Measurements from ENCODE around the gene CSAG3.
"Not testable (repeated sequence)": the region's sequence is repeated elsewhere in the genome, so short reads cannot be mapped to it uniquely, and the experiment has no call there.

Gene CSAG3

GRCh38 chrX:152758918-152759317 is at the start of gene CSAG3:
TSS of gene CSAG3 (plus strand) at chrX:152759218.
- H3K4me1 ChIP-seq (ENCODE audit: control insufficient read depth, insufficient read depth, low read length); H3K9me3 ChIP-seq (ENCODE audit: control insufficient read depth, insufficient read depth, low read length); H3K9ac ChIP-seq (ENCODE audit: low read depth, low read length); H3K27me3 ChIP-seq (ENCODE audit: control insufficient read depth, insufficient read depth, low read length); H3K27ac ChIP-seq (ENCODE audit: low read depth, low read length); H3K36me3 ChIP-seq (ENCODE audit: control insufficient read depth, insufficient read depth, low read length); H3K4me3 ChIP-seq (ENCODE audit: low read depth, low read length): not testable (repeated sequence)

DNA sequence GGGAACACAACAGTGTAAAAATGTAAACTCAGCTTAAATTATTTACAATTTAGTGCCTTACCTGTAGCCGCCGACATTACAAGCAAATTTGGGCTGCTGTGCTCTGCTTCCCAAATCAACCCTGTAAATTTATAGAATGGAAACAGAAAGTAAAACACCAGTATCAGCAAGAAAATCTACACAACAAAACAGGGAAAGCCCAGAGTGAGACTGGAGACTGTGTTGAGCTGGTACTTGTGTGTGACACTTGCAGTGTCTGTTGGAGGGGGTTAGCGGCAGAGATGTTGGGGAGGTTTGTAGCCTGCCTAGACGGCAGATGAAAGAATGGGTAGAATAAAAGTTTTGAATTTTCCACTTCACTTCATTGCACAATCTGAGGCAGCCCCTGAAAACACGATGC is 45.8 kb upstream of the CSAG3 start:
- H3K9me3 ChIP-seq (ENCODE audit: control insufficient read depth, insufficient read depth, low read length); H3K4me1 ChIP-seq (ENCODE audit: control insufficient read depth, insufficient read depth, low read length); H3K27ac ChIP-seq (ENCODE audit: low read depth, low read length); H3K4me3 ChIP-seq (ENCODE audit: low read depth, low read length); H3K36me3 ChIP-seq (ENCODE audit: control insufficient read depth, insufficient read depth, low read length); H3K27me3 ChIP-seq (ENCODE audit: control insufficient read depth, insufficient read depth, low read length); H3K9ac ChIP-seq (ENCODE audit: low read depth, low read length): not testable (repeated sequence)

GRCh38 chrX:152713815-152714787 is 44.9 kb upstream of the CSAG3 start, which contains the start of gene MAGEA2B:
TSS of gene MAGEA2B (plus strand) at chrX:152714628. CDS start at chrX:152717107, 2,479 bp downstream.
- H3K4me1 ChIP-seq (ENCODE audit: control insufficient read depth, insufficient read depth, low read length); H3K36me3 ChIP-seq (ENCODE audit: control insufficient read depth, insufficient read depth, low read length); H3K9ac ChIP-seq (ENCODE audit: low read depth, low read length); H3K4me3 ChIP-seq (ENCODE audit: low read depth, low read length); H3K27ac ChIP-seq (ENCODE audit: low read depth, low read length); H3K9me3 ChIP-seq (ENCODE audit: control insufficient read depth, insufficient read depth, low read length); H3K27me3 ChIP-seq (ENCODE audit: control insufficient read depth, insufficient read depth, low read length): not testable (repeated sequence)

DNA sequence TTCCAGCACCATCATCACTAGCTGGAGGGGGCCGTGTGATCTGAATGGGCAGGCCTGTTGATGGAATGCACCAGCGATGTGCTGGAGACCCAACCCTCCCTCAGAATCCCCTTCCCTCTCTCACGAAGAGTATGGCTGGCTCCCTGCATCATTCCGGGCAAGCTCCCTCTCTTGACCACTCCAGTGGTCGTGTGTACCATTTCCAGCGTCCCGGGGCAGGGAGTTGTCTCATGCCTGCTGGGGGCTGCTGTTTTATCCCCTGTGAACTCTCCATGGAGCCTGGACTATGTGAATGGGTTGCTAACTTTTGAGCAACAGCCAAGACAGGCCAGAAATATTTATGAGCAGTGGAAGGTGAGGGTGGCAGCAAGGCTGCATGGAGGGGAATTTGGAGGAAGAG is 33.6 kb upstream of the CSAG3 start:
- Histone ChIP-seq H3K27ac (ENCODE audit: low read depth, low read length) (no peak overlapping the region), H3K36me3 (ENCODE audit: control insufficient read depth, insufficient read depth, low read length) (no peaks in the 10 kb centered on the region), H3K9ac (ENCODE audit: low read depth, low read length) (no peak overlapping the region), H3K9me3 (ENCODE audit: control insufficient read depth, insufficient read depth, low read length) (peaks cover 18% of the 10 kb centered on the region), H3K4me3 (ENCODE audit: low read depth, low read length) (no peak overlapping the region), H3K27me3 (ENCODE audit: control insufficient read depth, insufficient read depth, low read length) (no peaks in the 10 kb centered on the region), H3K4me1 (ENCODE audit: control insufficient read depth, insufficient read depth, low read length) (no peaks in the 10 kb centered on the region)

- Histone ChIP-seq H3K9me3 (ENCODE audit: control insufficient read depth, insufficient read depth, low read length) (peaks cover 33% of the 10 kb centered on the region), H3K36me3 (ENCODE audit: control insufficient read depth, insufficient read depth, low read length) (no peaks in the 10 kb centered on the region), H3K4me1 (ENCODE audit: control insufficient read depth, insufficient read depth, low read length) (no peaks in the 10 kb centered on the region), H3K27me3 (ENCODE audit: control insufficient read depth, insufficient read depth, low read length) (no peaks in the 10 kb centered on the region), H3K27ac (ENCODE audit: low read depth, low read length) (no peak within 1 kb of the TSS), H3K9ac (ENCODE audit: low read depth, low read length) (no peak within 1 kb of the TSS), H3K4me3 (ENCODE audit: low read depth, low read length) (no peak within 1 kb of the TSS)
Measured at GRCh38 chrX:152733261-152733975, 25.6 kb upstream of the CSAG3 start, which contains the start of the genes CSAG1 and MAGEA12. TSS of gene CSAG1 (minus strand) at chrX:152733721. CDS start at chrX:152732460, 1,261 bp downstream. TSS of gene MAGEA12 (plus strand) at chrX:152733757. CDS start at chrX:152736162, 2,405 bp downstream.

GRCh38 chrX:152734143-152734858 is 24.7 kb upstream of the CSAG3 start:
- not testable (repeated sequence) for H3K27me3 ChIP-seq (ENCODE audit: control insufficient read depth, insufficient read depth, low read length); H3K27ac ChIP-seq (ENCODE audit: low read depth, low read length); H3K4me3 ChIP-seq (ENCODE audit: low read depth, low read length); H3K4me1 ChIP-seq (ENCODE audit: control insufficient read depth, insufficient read depth, low read length); H3K36me3 ChIP-seq (ENCODE audit: control insufficient read depth, insufficient read depth, low read length); H3K9ac ChIP-seq (ENCODE audit: low read depth, low read length)
- H3K9me3 ChIP-seq (ENCODE audit: control insufficient read depth, insufficient read depth, low read length) = peaks cover 29% of the 10 kb centered on the region

GRCh38 chrX:152735101-152735500 is 23.9 kb upstream of the CSAG3 start:
- H3K4me3 ChIP-seq (ENCODE audit: low read depth, low read length) = no peak overlapping the region
- no peaks in the 10 kb centered on the region for H3K27me3 ChIP-seq (ENCODE audit: control insufficient read depth, insufficient read depth, low read length)
- no peaks in the 10 kb centered on the region for H3K4me1 ChIP-seq (ENCODE audit: control insufficient read depth, insufficient read depth, low read length)
- H3K27ac ChIP-seq (ENCODE audit: low read depth, low read length) = no peak overlapping the region
- no peaks in the 10 kb centered on the region for H3K36me3 ChIP-seq (ENCODE audit: control insufficient read depth, insufficient read depth, low read length)
- H3K9me3 ChIP-seq (ENCODE audit: control insufficient read depth, insufficient read depth, low read length) = peaks cover 34% of the 10 kb centered on the region
- no peak overlapping the region for H3K9ac ChIP-seq (ENCODE audit: low read depth, low read length)

DNA sequence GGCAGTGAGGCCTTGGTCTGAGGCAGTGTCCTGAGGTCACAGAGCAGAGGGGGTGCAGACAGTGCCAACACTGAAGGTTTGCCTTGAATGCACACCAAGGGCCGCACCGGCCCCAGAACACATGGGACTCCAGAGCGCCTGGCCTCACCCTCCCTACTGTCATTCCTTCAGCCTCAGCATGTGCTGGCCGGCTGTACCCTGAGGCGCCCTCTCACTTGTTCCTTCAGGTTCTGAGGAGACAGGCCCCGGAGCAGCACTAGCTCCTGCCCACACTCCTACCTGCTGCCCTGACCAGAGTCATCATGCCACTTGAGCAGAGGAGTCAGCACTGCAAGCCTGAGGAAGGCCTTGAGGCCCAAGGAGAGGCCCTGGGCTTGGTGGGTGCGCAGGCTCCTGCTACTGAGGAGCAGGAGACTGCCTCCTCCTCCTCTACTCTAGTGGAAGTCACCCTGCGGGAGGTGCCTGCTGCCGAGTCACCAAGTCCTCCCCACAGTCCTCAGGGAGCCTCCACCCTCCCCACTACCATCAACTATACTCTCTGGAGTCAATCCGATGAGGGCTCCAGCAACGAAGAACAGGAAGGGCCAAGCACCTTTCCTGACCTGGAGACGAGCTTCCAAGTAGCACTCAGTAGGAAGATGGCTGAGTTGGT is 23.0 kb upstream of the CSAG3 start:
- H3K9ac ChIP-seq (ENCODE audit: low read depth, low read length) = no peak overlapping the region
- H3K4me3 ChIP-seq (ENCODE audit: low read depth, low read length) = no peak overlapping the region
- H3K36me3 ChIP-seq (ENCODE audit: control insufficient read depth, insufficient read depth, low read length) = no peaks in the 10 kb centered on the region
- peaks cover 30% of the 10 kb centered on the region for H3K9me3 ChIP-seq (ENCODE audit: control insufficient read depth, insufficient read depth, low read length)
- no peaks in the 10 kb centered on the region for H3K27me3 ChIP-seq (ENCODE audit: control insufficient read depth, insufficient read depth, low read length)
- H3K27ac ChIP-seq (ENCODE audit: low read depth, low read length) = no peak overlapping the region
- no peaks in the 10 kb centered on the region for H3K4me1 ChIP-seq (ENCODE audit: control insufficient read depth, insufficient read depth, low read length)

DNA sequence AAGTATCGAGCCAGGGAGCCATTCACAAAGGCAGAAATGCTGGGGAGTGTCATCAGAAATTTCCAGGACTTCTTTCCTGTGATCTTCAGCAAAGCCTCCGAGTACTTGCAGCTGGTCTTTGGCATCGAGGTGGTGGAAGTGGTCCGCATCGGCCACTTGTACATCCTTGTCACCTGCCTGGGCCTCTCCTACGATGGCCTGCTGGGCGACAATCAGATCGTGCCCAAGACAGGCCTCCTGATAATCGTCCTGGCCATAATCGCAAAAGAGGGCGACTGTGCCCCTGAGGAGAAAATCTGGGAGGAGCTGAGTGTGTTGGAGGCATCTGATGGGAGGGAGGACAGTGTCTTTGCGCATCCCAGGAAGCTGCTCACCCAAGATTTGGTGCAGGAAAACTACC is 22.5 kb upstream of the CSAG3 start:
- H3K9ac ChIP-seq (ENCODE audit: low read depth, low read length); H3K4me3 ChIP-seq (ENCODE audit: low read depth, low read length); H3K27ac ChIP-seq (ENCODE audit: low read depth, low read length); H3K4me1 ChIP-seq (ENCODE audit: control insufficient read depth, insufficient read depth, low read length); H3K36me3 ChIP-seq (ENCODE audit: control insufficient read depth, insufficient read depth, low read length); H3K27me3 ChIP-seq (ENCODE audit: control insufficient read depth, insufficient read depth, low read length): not testable (repeated sequence)
- H3K9me3 ChIP-seq (ENCODE audit: control insufficient read depth, insufficient read depth, low read length) = peaks cover 24% of the 10 kb centered on the region

DNA sequence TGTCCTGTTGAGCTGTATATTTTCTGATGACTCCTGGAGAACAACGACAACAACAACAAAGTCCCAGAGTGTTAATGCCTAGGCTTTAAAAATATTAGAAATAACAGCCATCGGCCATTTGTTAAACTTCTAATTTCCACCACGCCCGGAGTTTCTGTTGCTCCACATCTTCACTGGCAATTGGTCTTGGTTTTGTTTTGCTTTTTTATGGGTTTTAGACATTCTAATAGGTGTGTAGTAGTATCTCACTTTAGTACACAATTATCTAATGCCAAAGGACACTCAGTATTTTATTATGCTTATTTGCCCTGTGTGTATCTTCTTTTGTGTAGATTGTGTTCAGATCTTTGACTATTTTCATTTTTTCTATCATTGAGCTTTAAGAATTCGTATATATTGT is 20.5 kb upstream of the CSAG3 start:
- no peak overlapping the region for H3K9ac ChIP-seq (ENCODE audit: low read depth, low read length)
- H3K27me3 ChIP-seq (ENCODE audit: control insufficient read depth, insufficient read depth, low read length) = no peaks in the 10 kb centered on the region

More for the DNA sequence above, 20.5 kb upstream of the CSAG3 start:
- Histone ChIP-seq H3K9me3 (ENCODE audit: control insufficient read depth, insufficient read depth, low read length) (peaks cover 24% of the 10 kb centered on the region), H3K4me1 (ENCODE audit: control insufficient read depth, insufficient read depth, low read length) (no peaks in the 10 kb centered on the region), H3K27ac (ENCODE audit: low read depth, low read length) (no peak overlapping the region), H3K4me3 (ENCODE audit: low read depth, low read length) (no peak overlapping the region), H3K36me3 (ENCODE audit: control insufficient read depth, insufficient read depth, low read length) (no peaks in the 10 kb centered on the region)
